Astrocyte (in vitro differentiated cells and primary cell): Measurements from ENCODE around the gene TRAPPC10. TPM values are rescaled to one million over a fixed set of nuclear protein-coding genes. Genes with fewer than 3 reads are reported as not detected.

Source experiments
- DNase-seq: peaks from one replicate; pipeline ENCODE4 v3.0.0-alpha.2; 2010; ENCODE audit warnings: low read depth
- FAIRE-seq: peaks from 2 replicates; lab custom pipeline; 2011; peaks lifted over from hg19 to GRCh38; lab: Jason Lieb, UNC
- H2AFZ ChIP-seq: 2 replicates; pipeline ENCODE4 v1.6.0; 2012; ENCODE audit warnings: low read depth, low read length, inconsistent platforms
- H3K27ac ChIP-seq: 2 replicates; pipeline ENCODE4 v1.5.1; 2011; ENCODE audit warnings: low read depth, low read length, inconsistent platforms
- H3K27me3 ChIP-seq: 2 replicates; pipeline ENCODE4 v1.6.0; 2011; ENCODE audit warnings: low read length, inconsistent platforms; ENCODE audit not compliant: insufficient read depth
- H3K36me3 ChIP-seq: 2 replicates; pipeline ENCODE4 v1.5.1; 2011; ENCODE audit warnings: low read length, inconsistent platforms; ENCODE audit not compliant: insufficient read depth
- H3K4me1 ChIP-seq: 2 replicates; pipeline ENCODE4 v1.5.1; 2011; ENCODE audit warnings: low read length, inconsistent platforms; ENCODE audit not compliant: insufficient read depth
- H3K4me2 ChIP-seq: 2 replicates; pipeline ENCODE4 v1.6.0; 2012; ENCODE audit warnings: low read length, inconsistent platforms
- H3K4me3 ChIP-seq: 2 replicates; pipeline ENCODE4 v1.5.1; 2011; ENCODE audit warnings: low read depth, mild to moderate bottlenecking, low read length, inconsistent platforms; ENCODE audit not compliant: insufficient read depth
- H3K79me2 ChIP-seq: 2 replicates; pipeline ENCODE4 v1.6.0; 2012; ENCODE audit warnings: mild to moderate bottlenecking, low read length, inconsistent platforms; ENCODE audit not compliant: insufficient read depth
- H3K9ac ChIP-seq: 2 replicates; pipeline ENCODE4 v1.6.0; 2012; ENCODE audit warnings: mild to moderate bottlenecking, low read length, inconsistent platforms
- H3K9me3 ChIP-seq: 2 replicates; pipeline ENCODE4 v1.5.1; 2012; ENCODE audit warnings: low read depth, mild to moderate bottlenecking, low read length, inconsistent platforms; ENCODE audit not compliant: insufficient read depth
- H4K20me1 ChIP-seq: 2 replicates; pipeline ENCODE4 v1.6.0; 2012; ENCODE audit warnings: low read length, inconsistent platforms; ENCODE audit not compliant: insufficient read depth
- H3K27ac Mint-ChIP-seq: one replicate; pipeline ENCODE4 v1.8.0; 2021; ENCODE audit warnings: mild to moderate bottlenecking, mixed read lengths; ENCODE audit not compliant: unreplicated experiment
- H3K27me3 Mint-ChIP-seq: one replicate; pipeline ENCODE4 v1.8.0; 2021; ENCODE audit warnings: low read depth, mixed read lengths; ENCODE audit not compliant: unreplicated experiment
- H3K36me3 Mint-ChIP-seq: one replicate; pipeline ENCODE4 v1.8.0; 2021; ENCODE audit warnings: low read depth, mixed read lengths; ENCODE audit not compliant: unreplicated experiment
- H3K4me1 Mint-ChIP-seq: one replicate; pipeline ENCODE4 v1.8.0; 2021; ENCODE audit warnings: low read depth, mixed read lengths; ENCODE audit not compliant: unreplicated experiment
- H3K4me3 Mint-ChIP-seq: one replicate; pipeline ENCODE4 v1.8.0; 2021; ENCODE audit warnings: mild to moderate bottlenecking, moderate library complexity, mixed read lengths; ENCODE audit not compliant: unreplicated experiment
- H3K9me3 Mint-ChIP-seq: one replicate; pipeline ENCODE4 v1.8.0; 2021; ENCODE audit warnings: mild to moderate bottlenecking, mixed read lengths; ENCODE audit not compliant: unreplicated experiment
- CTCF ChIP-seq: IDR thresholded peaks from 2 replicates; pipeline ENCODE4 v1.5.1; 2011; ENCODE audit warnings: low read depth, mild to moderate bottlenecking, inconsistent platforms, low read length, moderate library complexity; ENCODE audit not compliant: insufficient read depth
- EZH2 ChIP-seq: IDR thresholded peaks from 2 replicates; pipeline ENCODE4 v1.6.1; 2012; ENCODE audit warnings: mild to moderate bottlenecking, low read length, inconsistent platforms; ENCODE audit not compliant: insufficient read depth
- total RNA-seq: library from RNA; stranded (reverse); gene quantifications from 2 replicates; pipeline ENCODE4 v1.2.1, GENCODE V29; 2021

TRAPPC10 gene
- total RNA-seq, 1 donor from 2014 or later, result 45.7 TPM

DNA sequence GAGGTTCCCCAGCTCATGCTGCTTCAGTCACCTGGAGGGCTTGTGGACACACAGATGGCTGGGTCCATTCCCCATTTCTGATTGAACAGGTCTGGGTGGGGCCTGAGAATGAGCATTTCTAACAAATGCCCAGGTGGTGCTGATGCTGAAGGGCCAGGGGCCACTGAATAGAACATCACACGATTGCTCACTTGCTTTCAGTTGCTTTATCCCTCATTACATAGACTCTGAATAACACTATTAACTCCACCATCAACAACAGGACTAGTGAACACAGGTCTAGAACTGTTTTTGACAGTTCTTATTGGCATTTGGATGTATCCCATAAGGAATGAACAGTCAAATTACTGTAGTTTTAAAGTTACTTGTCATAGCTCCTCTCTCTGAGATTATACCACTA, 12.1 kb downstream of the TRAPPC10 start:
- no peak for TF ChIP-seq CTCF
- no peak for TF ChIP-seq EZH2
- peaks cover 90% of the 10 kb centered on the region for H4K20me1 ChIP-seq
- no peak overlapping the region for H3K9ac ChIP-seq
- H3K9me3 ChIP-seq, result no peaks in the 10 kb centered on the region
- no peaks in the 10 kb centered on the region for H3K9me3 Mint-ChIP-seq
- no peak overlapping the region for H2AFZ ChIP-seq
- H3K79me2 ChIP-seq, result peaks cover 98% of the 10 kb centered on the region
- H3K36me3 Mint-ChIP-seq, result no peaks in the 10 kb centered on the region
- peaks cover 44% of the 10 kb centered on the region for H3K4me1 Mint-ChIP-seq
- H3K4me3 ChIP-seq, result no peak overlapping the region
- no peak overlapping the region for H3K27ac ChIP-seq
- no peaks in the 10 kb centered on the region for H3K27me3 Mint-ChIP-seq
- H3K4me3 Mint-ChIP-seq, result no peak overlapping the region
- H3K27me3 ChIP-seq, result no peaks in the 10 kb centered on the region
- peak overlapping the region; percentile 18 for H3K27ac Mint-ChIP-seq
- no peaks in the 10 kb centered on the region for H3K36me3 ChIP-seq
- no peak for DNase-seq
- no peak overlapping the region for H3K4me2 ChIP-seq
- no peak for FAIRE-seq
- H3K4me1 ChIP-seq, result peaks cover 19% of the 10 kb centered on the region

- Histone ChIP-seq H3K4me3 (no peak overlapping the region), H3K27ac (peak overlapping the region; percentile 56), H4K20me1 (peaks cover 90% of the 10 kb centered on the region), H3K4me2 (peak overlapping the region; percentile 63), H3K36me3 (no peaks in the 10 kb centered on the region), H3K9ac (peak overlapping the region; percentile 53), H3K9me3 (no peaks in the 10 kb centered on the region), H3K27me3 (no peaks in the 10 kb centered on the region), H2AFZ (no peak overlapping the region), H3K79me2 (peaks cover 98% of the 10 kb centered on the region), H3K4me1 (peaks cover 19% of the 10 kb centered on the region)
- peak overlapping the region; percentile 94 for H3K27ac Mint-ChIP-seq
- H3K4me3 Mint-ChIP-seq, result peak overlapping the region; percentile 72
- H3K36me3 Mint-ChIP-seq, result peaks cover under 1% of the 10 kb centered on the region
- FAIRE-seq (no peak), DNase-seq (peak; percentile 75)
- no peaks in the 10 kb centered on the region for H3K27me3 Mint-ChIP-seq
- H3K9me3 Mint-ChIP-seq, result no peaks in the 10 kb centered on the region
- H3K4me1 Mint-ChIP-seq, result peaks cover 43% of the 10 kb centered on the region
- TF ChIP-seq CTCF (no peak), EZH2 (no peak)
Observed at GRCh38 chr21:44024887-44025353, 12.8 kb downstream of the TRAPPC10 start.

DNA sequence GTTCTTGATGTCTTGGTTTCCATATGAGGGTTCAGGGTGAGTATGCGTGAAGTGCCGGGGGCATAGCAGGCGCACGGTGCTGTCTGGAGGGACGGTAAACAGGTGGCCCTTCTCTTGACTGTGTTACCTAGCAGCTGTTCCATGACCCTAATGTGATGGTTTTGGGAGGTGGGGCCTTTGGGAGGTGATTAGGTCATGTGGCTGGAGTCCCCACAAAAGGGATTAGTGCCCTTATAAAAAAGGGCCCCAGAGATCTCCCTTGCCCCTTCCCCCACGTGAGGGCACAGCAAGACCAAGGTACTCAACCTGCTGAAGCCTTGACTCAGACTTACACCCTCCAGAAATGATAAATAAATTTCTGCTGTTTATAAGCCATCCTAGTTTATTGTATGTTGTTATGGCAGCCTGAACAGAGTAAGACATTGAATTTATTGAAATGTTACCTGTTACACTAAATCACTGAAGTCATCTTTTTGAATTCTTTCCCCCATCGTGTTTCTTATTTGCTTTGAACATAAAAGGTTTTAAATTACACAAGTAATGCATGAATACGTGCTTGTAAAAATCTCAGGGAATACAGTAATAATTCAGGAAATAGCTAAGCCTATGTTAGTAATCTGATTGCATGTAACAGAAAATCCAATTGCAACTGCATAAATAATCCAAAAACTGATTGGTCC, 15.6 kb downstream of the TRAPPC10 start:
- Mint-ChIP-seq H3K9me3 (no peaks in the 10 kb centered on the region), H3K27ac (peak overlapping the region; percentile 59), H3K4me3 (no peak overlapping the region), H3K27me3 (no peaks in the 10 kb centered on the region), H3K36me3 (peaks cover 2% of the 10 kb centered on the region), H3K4me1 (peaks cover 35% of the 10 kb centered on the region)
- FAIRE-seq, result no peak
- Histone ChIP-seq H3K4me3 (no peak overlapping the region), H3K9me3 (no peaks in the 10 kb centered on the region), H4K20me1 (peaks cover 87% of the 10 kb centered on the region), H3K4me2 (no peak overlapping the region), H3K79me2 (peaks cover 97% of the 10 kb centered on the region), H3K36me3 (peaks cover 3% of the 10 kb centered on the region), H3K9ac (no peak overlapping the region), H3K27ac (no peak overlapping the region), H2AFZ (no peak overlapping the region), H3K27me3 (no peaks in the 10 kb centered on the region), H3K4me1 (peaks cover 19% of the 10 kb centered on the region)
- TF ChIP-seq CTCF, result no peak
- no peak for TF ChIP-seq EZH2
- no peak for DNase-seq
